GOT3 (cell line): Measurements from ENCODE around the gene MINDY1.

Experiments
- DNase-seq: peaks from one replicate; lab custom pipeline; 2025; ENCODE audit warnings: mixed read lengths; lab: John Stamatoyannopoulos, UW

The MINDY1 gene

DNA sequence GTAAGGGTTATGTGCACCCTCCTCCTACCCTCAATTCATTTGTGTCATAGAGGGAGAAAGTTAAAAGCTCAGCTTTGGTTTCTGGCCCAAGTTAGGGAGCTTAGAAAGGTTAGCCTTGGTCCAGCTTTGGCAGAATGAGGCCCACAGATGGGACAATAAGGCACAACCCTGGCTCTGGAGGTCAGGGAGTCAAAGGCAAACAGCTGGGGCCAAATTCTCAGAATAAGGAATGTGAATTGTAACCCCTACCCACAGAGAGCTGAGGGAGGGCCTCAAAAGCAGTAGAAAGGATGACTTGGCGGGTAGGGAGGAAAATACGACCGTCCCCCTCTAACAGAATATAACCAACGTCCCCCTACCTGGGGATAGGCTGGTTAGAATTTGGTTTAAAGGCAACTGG is 41.1 kb downstream of the MINDY1 start:
- no peak for DNase-seq

DNA sequence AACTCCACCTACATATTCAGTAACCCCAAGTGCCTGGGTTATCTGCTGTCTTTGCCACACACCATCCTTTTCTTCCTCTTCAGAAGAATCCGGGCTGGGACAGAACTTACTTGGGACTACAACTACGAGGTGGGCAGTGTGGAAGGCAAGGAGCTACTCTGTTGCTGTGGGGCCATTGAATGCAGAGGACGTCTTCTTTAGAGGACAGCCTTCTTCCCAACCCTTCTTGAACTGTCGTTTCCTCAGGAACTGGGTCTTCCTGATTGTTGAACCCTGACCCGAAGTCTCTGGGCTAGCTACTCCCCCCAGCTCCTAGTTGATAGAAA is 42.6 kb downstream of the MINDY1 start:
- DNase-seq, result no peak

DNA sequence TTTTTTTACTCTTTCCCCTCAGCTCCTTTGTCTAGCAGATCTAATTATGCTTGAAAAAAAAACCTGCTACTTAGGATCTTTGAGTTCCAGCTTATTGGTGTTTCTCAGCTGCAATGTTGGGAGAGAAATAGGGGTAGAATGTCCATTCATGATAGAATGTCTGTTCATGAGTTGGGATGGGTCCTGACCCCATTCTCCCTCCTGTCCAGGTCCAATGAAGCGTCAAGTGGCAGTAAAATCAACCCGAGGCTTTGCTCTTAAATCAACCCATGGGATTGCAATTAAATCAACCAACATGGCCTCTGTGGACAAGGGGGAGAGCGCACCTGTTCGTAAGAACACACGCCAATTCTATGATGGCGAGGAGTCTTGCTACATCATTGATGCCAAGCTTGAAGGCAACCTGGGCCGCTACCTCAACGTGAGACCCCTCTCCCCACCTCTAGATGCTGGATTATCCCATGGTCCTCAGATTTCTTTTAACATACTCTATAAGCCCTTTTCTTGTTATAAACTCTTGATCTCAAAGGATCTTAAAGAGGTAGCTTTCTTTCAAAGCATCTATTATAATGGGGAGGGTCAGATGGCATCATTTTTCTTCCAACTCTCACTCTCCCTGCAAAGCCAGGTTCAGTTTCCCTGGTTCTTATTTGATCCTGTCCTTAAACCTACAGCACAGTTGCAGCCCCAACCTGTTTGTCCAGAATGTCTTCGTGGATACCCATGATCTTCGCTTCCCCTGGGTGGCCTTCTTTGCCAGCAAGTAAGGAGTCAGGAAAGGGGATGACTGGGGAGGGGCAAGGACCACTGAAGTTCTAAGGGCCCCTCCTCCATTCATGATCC is 43.2 kb downstream of the MINDY1 start:
- DNase-seq, result no peak

DNA sequence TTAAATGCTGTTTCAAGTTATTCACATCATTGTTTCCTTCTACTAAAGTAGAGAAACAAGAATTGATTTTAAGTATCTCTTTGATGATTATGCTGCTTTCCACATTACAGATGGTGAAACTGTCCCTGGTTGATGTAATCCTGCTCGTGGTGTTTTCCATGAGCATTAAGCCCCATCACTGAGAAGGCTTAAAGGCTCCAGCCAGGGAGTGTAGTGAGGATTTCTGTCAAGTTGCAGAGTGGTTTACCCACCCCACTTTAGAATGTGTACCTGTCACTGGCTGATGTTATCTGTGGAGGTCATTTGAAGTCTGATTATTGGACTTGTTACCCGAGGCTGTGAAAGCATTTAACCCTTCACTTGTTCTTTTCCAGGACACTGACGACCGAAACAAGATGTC is 44.9 kb downstream of the MINDY1 start:
- DNase-seq, result no peak

DNA sequence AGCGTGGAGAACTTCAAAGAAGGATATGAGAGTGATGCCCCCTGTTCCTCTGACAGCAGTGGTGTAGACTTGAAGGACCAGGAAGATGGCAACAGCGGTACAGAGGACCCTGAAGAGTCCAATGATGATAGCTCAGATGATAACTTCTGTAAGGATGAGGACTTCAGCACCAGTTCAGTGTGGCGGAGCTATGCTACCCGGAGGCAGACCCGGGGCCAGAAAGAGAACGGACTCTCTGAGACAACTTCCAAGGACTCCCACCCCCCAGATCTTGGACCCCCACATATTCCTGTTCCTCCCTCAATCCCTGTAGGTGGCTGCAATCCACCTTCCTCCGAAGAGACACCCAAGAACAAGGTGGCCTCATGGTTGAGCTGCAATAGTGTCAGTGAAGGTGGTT is 46.1 kb downstream of the MINDY1 start:
- no peak for DNase-seq

DNA sequence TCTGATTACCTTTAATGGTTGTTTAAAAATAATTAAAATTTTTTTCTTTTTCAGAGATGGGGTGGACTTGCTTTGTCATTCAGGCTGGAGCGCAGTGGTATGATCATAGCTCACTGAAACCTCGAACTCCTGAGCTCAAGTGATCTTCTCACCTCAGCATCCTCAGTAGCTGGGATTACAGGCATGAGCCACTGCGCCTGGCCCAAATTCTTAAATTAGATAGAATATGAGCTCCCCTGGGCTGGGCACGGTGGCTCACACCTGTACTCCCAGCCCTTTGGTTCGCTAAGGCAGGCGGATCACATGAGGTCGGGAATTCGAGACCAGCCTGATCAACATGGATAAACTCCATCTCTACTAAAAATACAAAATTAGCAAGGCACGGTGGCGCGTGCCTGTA is 49.0 kb downstream of the MINDY1 start:
- no peak for DNase-seq

DNA sequence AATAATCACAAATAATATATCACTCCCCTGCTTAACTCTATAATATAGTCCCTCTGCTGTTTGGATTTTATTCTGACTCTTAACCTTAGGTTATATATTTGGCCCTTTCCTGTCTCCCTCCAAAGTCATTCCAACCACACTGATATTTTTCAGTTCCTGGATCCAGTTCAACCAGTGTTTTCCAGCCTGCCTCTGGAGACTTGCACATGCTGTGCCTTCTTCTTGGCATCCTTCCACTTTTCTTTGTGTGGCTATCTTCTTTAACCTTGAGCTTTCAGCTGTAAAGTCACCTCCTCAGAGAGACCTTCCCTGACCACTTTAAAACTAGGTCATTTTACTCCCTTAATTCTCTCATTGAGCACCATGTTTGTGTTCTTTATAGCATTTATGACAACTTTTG is 51.4 kb downstream of the MINDY1 start:
- no peak for DNase-seq

DNA sequence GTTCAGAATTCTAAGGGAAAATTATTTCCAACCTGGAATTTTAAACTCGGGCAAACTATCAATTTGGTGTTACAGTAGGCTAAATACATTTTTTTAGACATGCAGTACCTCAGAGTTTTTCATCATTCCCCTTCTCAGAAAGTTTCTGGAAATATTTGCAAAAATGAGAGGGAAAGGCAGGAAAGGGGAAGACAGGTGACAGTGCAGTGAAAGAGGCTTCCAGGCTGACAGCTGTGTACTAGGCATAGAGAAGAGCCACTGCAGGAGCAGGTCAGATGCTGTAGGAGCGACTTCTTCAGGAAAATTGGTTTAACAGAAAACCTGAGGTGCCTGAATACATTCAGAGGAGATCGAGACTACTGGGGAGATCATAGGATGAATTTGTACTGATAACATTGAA is 52.0 kb downstream of the MINDY1 start:
- no peak for DNase-seq
